GM10266 (cell line): ENCODE results near the gene PTPRO.
A peak's percentile ranks its signal among the peaks of the same experiment; 100 is the strongest.

Experiments
- DNase-seq: peaks from one replicate; pipeline ENCODE4 v3.0.0; 2012; ENCODE audit errors: extremely low spot score
- TF ChIP-seq, protein P1 (sequence below): IDR thresholded peaks from 2 replicates; pipeline ENCODE4 v1.5.1; 2012; ENCODE audit warnings: mild to moderate bottlenecking, low read depth; ENCODE audit not compliant: control insufficient read depth, insufficient read depth; ENCODE audit errors: missing control alignments

The PTPRO gene

DNA sequence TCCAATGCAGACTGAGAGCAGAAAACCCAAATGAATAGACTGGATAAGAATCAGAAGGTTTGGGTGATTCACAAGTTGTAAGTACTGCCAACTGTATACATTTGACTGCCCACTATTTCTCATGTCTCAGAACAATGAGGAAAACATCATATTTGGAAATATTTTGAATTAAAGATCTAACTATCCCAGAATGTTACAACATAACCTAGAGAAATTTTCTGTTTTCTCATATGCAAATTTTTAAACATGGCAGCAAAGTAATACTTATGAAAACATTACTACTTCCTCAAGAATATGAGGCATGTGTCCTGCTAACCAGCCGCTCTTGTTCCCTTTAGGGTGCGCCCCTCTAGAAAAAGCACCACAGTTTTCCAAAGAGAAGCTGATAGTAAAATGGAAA lies 179.9 kb downstream of the PTPRO start:
- TF ChIP-seq, protein P1, sequence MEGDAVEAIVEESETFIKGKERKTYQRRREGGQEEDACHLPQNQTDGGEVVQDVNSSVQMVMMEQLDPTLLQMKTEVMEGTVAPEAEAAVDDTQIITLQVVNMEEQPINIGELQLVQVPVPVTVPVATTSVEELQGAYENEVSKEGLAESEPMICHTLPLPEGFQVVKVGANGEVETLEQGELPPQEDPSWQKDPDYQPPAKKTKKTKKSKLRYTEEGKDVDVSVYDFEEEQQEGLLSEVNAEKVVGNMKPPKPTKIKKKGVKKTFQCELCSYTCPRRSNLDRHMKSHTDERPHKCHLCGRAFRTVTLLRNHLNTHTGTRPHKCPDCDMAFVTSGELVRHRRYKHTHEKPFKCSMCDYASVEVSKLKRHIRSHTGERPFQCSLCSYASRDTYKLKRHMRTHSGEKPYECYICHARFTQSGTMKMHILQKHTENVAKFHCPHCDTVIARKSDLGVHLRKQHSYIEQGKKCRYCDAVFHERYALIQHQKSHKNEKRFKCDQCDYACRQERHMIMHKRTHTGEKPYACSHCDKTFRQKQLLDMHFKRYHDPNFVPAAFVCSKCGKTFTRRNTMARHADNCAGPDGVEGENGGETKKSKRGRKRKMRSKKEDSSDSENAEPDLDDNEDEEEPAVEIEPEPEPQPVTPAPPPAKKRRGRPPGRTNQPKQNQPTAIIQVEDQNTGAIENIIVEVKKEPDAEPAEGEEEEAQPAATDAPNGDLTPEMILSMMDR, result no peak
- no peak for DNase-seq

DNA sequence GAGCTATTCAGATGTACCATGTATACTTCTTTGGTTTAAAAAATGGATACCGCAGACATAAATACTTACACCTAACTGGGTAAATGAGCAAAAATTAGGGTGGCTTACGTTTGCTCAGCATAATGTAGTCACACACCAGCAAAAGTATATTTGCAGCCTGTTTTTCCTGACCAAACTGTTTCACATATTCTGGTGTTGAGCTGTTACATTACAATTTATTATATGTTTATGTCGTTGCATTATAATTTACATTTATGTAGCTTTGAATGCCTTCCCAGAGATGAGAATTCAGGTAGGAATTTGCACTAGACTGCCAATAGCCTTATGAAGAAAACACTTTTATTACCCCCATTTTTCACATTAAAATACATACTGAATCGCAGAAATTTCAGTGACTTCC lies 183.3 kb downstream of the PTPRO start:
- TF ChIP-seq, protein P1, result no peak
- no peak for DNase-seq

DNA sequence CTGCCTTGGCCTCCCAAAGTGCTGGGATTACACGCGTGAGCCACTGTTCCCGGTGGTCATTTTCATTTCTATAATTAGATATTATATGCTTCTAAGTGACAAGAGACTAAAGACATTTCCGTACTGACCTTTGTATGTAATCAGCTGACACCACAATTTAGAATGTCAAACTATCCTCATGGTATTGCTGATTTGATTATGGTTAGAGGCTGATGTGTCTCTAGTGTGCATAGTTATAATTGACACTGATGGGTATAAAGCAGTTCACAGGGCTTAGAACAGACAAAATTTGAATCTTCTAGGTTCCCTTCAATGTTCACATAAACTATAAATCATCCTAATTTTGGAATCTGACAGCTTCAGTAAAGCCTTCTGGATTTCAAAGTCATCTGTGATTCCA lies 192.7 kb downstream of the PTPRO start:
- DNase-seq, result no peak
- TF ChIP-seq, protein P1, result no peak

DNA sequence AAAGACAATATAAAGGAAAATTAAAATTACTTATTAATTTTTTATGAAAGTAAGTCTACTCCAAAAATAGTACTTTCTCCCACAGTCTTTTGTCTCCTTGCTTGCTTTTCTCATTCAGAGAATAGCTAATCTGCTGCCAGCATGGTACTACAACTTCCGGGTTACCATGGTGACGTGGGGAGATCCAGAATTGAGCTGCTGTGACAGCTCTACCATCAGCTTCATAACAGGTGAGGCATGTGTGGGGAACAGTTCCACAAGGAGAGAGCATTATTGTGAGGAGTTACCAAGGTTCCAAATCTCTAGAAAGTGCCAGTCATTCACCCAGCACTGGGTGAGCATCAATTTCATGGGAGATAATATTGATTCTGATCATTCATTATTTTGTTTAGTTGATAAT lies 197.8 kb downstream of the PTPRO start:
- TF ChIP-seq, protein P1, result no peak
- no peak for DNase-seq

DNA sequence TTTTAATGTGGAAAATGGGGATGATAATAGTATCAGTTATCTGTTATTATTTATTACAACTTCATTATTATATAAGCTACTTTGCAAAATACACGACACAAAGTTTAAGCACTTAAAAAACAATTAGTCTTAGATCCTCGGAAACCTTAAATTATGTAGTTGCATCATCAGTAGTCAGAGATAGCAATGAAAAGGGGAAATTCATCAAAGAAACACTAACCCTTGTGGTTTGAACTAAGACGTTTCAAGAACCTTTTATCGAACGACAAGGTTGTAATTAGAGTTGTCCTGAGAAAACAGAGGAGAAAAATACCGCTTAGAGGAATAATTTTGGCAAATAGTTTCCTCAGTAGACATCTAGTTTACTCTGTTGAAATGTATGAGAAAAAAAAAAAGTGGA lies 198.5 kb downstream of the PTPRO start:
- TF ChIP-seq, protein P1, result no peak
- no peak for DNase-seq

DNA sequence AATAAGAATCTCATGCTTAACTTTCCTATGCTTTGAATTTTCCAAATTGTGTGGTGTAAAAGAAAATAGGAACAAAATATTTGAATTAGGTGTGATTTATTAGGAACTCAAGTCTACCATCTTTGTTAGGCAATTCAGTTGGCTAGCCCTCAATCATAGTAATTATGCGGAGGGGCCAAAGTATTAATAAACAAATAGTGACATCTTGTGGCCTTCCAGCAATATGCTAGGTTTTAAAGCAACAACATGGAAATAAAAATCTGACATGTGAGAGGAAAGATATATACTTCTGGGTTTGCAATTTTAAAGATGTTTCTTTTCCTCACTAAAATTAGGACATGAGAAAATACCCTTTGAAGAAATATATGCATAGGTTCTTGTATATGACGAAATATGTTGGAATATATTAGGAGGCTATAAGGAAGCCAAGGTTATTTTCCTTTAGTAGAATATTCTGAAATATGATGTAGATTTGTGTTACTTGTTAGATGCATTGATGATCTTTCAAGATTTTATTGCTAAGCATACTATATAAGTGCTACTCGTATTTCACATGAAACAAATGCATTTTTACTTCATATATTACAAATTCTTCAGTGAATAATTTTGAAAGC lies 200.4 kb downstream of the PTPRO start:
- TF ChIP-seq, protein P1, result peak; percentile 60

DNA sequence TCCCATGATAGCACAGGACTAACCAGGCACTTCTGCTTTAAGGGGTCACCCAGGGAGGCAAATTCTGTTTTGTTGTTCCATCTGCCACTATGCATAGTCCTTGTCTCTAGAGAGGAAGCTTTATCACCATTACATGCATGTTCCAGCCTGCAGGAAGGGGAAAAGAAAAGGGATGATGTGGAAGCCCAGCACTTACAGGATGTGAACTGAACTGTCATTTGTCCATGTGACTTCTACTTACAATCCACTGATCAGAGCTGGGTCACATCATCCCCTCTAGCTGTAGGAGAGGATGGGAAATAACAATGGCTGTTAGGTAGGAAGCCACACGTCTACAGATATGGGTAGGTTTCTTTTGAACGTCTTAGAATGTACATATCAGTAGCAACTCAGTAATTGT lies 203.1 kb downstream of the PTPRO start:
- DNase-seq, result no peak
- TF ChIP-seq, protein P1, result no peak

More for the DNA sequence above, 200.4 kb downstream of the PTPRO start:
- DNase-seq, result peak; percentile 14
